Skin epidermis (tissue), 12 donors: ENCODE data around the gene ZKSCAN4.
A peak's percentile ranks its signal among the peaks of the same experiment; 100 is the strongest.

Source experiments
- H3K27ac ChIP-seq, 21 experiments: fragments of 200-600 bp; sonication (generic) in 11 of 21; one replicate each; pipeline ENCODE4 v1.5.0; 2020; ENCODE audit warnings: mild to moderate bottlenecking in 3 of 21, inconsistent platforms in 2 of 21, moderate library complexity in 2 of 21
- H3K4me3 ChIP-seq, 7 experiments: fragments of 200-600 bp; sonication (generic) in 2 of 7; one replicate each; pipeline ENCODE4 v1.5.0; 2020; ENCODE audit warnings: inconsistent platforms in 2 of 7, mild to moderate bottlenecking in 2 of 7, moderate library complexity in 1 of 7

The ZKSCAN4 gene

DNA sequence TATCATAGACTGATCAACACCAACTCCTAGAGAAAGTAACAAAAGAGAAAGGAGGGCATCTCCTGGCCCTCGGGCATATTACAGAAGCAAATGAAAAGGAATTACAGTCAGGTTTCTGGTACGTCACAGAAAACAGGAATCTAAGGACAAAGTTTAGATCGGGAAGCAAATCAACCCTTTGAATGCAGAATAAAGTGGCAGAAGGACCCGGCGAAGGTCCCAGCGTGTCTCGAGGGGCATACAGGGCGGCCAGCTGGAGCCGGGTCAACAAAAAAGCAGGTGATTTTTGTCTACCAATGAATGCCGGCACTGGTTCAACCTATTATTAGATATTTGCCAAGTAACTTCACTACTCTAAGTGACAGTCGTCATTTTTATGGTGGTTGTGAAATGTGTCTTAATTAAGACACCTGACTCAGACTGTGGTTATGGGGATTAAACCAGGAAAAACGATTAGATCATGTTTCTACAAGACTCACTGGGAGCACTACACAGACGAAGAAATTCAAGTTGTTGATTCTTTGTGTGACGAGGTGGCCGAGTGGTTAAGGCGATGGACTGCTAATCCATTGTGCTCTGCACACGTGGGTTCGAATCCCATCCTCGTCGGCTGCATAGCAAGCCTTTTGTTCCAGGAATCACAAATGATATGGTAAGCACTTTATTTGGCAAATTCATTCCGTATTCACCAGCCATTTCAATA is 39.4 kb downstream of the ZKSCAN4 start:
- Histone ChIP-seq H3K27ac (peak overlapping the region in 1 of 21 experiments; percentile 29), H3K4me3 (peak overlapping the region in 3 of 7 experiments; percentile 16 to 31 (median 30))

DNA sequence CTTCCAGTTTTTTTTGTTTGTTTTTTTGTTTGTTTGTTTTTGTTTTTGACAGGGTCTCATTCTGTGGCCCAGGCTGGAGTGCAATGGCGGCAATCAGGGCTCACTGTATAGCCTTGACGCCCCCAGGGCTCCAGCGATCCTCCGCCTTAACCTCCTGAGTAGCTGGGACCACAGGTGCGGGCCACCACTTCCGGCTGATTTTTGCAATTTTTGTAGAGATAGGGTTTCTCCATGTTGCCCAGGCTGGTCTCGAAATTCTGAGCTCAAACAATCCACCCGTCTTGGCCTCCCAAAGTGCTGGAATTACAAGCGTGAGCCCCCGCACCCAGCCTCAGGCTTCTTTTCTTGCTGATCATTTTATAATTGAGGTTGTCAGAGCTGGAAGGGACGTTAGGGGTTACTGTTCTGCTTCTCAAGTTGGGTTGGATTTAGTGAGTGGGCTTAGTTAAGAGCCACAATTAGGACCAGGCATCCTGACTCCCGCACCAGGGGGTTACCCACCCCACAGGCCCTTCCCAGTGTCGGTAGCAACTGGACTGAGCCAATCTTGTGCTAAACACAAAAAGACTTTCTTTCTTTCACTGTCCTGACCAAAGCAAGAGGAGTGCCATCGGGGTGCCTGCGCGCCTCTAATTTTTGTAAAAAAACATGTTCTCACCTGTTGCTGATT is 40.1 kb downstream of the ZKSCAN4 start:
- peak overlapping the region in 3 of 7 experiments; percentile 16 to 31 (median 30) for H3K4me3 ChIP-seq
- H3K27ac ChIP-seq: no peak overlapping the region

DNA sequence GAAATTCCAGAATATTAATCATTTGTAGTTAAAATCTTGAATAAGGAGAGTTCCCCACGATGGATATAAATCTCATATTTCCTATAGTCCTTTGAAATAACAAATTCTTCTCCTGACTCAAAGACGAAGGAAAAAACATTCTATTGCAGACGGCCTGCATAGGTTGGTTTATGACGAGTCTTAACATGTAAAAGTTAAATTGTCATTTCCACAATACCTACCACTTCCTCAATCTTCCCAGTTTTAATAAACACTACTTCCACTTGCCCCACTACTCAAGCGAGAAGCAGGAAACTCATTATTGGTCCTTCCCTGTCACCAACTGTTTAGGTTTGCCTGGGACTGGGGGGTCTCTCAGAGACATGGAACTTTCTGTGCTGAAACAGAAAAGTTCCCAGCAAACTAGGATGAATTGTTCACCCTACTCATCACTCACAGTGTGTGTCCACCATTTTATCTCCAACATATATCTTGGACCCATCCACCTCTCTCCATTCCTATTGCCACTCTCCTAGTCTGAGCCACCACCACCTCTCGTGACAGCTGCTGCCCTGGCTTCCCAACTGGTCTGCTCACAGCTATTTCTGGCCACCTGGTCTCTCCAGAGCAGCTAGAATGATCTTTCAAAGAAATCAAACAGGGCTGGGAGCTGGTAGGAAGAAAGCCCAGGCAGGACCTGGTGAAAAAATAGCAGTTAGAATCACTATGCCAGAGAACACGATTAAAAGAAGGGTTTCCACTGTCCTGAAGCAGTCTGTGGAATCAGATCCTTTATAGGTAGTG is 42.1 kb downstream of the ZKSCAN4 start:
- H3K27ac ChIP-seq: no peak overlapping the region

GRCh38 chr6:28208111-28208659 is 43.9 kb downstream of the ZKSCAN4 start:
- H3K4me3 ChIP-seq: no peak overlapping the region
- H3K27ac ChIP-seq: no peak overlapping the region

More for the DNA sequence above, 42.1 kb downstream of the ZKSCAN4 start:
- no peak overlapping the region for H3K4me3 ChIP-seq

DNA sequence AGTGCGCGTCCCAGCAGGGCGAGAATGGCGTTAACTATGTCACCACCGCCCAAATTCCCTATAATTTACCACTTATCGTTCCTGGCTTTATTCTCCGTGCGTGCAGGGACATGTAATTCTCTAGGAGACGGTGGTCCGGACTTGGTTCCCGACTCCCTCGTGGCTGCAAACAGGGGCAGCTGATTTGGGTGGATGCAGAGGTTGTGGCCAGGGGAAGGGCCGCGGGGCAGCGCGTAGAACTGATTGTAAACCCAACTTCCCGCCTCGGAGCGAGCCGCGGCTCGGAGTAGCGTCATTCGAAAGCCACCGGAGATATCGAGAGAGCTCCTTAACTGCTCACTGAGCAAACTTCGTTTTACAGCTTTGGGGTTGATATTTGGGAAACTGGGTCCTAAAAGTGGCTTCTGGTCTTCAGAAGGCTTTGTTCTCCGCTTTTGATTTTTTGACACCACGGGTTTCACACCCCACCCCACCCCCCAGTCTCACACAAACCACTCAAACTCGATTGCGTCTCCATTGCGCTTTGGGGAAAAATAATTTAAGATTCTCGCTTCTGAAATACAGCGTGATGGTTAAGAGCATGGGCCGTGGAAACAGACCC is 44.5 kb downstream of the ZKSCAN4 start:
- H3K4me3 ChIP-seq: no peak overlapping the region
- H3K27ac ChIP-seq: no peak overlapping the region

GRCh38 chr6:28206928-28207509 is 45.0 kb downstream of the ZKSCAN4 start:
- H3K4me3 ChIP-seq: no peak overlapping the region
- no peak overlapping the region for H3K27ac ChIP-seq

- H3K27ac ChIP-seq: no peak overlapping the region
- H3K4me3 ChIP-seq: no peak overlapping the region
These were observed 45.5 kb downstream of the ZKSCAN4 start for GRCh38 chr6:28206527-28206926.

DNA sequence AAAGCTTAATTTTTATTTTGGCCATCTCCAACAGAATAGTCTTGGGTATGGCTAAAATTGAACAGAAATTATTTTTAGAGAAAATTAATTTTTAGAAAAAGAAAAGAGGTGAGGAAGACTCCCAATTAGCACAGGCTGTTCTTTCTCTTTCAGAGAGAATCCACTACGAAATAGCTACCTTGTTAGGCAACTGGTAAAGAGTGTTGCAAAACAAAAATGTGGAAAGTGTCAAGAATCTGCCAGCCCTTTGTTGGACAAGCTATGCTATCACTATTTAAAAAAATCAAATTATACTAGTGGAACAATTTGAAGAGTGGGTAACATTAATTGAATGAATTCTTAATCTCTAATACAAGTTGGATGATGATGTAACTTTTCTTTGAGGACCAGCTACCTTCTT is 46.2 kb downstream of the ZKSCAN4 start:
- H3K27ac ChIP-seq: no peak overlapping the region
- no peak overlapping the region for H3K4me3 ChIP-seq

DNA sequence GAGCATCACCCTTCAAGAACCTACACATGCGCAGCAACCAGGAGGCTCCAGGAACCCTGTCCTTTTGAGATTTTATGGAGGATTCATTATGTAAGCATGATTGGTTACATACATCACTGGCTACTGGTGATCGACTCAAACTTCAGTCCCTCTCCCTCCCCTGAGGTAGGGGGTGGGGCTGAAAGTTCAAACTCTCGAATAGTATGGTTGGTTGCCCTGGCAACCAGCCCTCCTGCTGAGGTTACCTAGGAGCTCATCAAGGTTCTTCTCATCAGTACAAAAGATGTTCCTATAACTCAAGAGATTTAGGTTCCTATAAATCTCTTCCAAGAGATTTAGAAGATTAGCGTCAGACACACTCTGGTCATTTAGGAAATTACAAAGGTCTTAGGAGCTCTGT is 48.9 kb downstream of the ZKSCAN4 start:
- Histone ChIP-seq H3K27ac (no peak overlapping the region), H3K4me3 (no peak overlapping the region)

DNA sequence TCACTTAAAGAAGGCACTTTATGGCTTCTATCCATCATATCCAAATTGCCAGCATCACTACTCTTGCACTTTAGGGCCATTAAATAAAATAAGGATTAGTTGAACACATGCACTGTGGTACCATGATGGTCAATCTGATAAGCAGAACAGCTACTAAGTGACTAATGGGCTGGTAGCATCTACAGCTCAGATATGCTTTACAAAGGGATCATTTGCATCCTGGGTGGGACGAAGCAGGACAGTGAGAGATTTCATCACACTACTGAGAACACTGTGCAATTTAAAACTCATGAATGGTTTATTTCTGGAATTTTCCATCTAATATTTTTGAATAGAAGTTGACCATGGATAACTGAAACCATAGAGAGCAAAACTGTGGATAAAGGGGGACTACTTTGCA is 52.0 kb downstream of the ZKSCAN4 start:
- no peak overlapping the region for H3K4me3 ChIP-seq
- H3K27ac ChIP-seq: no peak overlapping the region
